Islet precursor cell (in vitro differentiated cells): ENCODE data around the gene KCTD8.
"Not testable (repeated sequence)": the region's sequence is repeated elsewhere in the genome, so short reads cannot be mapped to it uniquely, and the experiment has no call there.

Experiments
- DNase-seq: peaks from one replicate; pipeline ENCODE4 v3.0.0-alpha.2; 2018

Gene KCTD8

GRCh38 chr4:44320833-44321232 is 127.8 kb downstream of the KCTD8 start:
- no peak for DNase-seq

GRCh38 chr4:44319129-44319528 is 129.5 kb downstream of the KCTD8 start:
- DNase-seq, result no peak

- DNase-seq, result no peak
Observed at GRCh38 chr4:44313702-44314101, 134.9 kb downstream of the KCTD8 start.

- DNase-seq, result no peak
Observed at GRCh38 chr4:44287505-44287904, 161.1 kb downstream of the KCTD8 start.

GRCh38 chr4:44279469-44279868 is 169.1 kb downstream of the KCTD8 start:
- no peak for DNase-seq

GRCh38 chr4:44279066-44279465 is 169.5 kb downstream of the KCTD8 start:
- no peak for DNase-seq

- no peak for DNase-seq
Observed at GRCh38 chr4:44257461-44257860, 191.1 kb downstream of the KCTD8 start.

GRCh38 chr4:44256414-44256813 is 192.2 kb downstream of the KCTD8 start:
- DNase-seq, result no peak

- DNase-seq, result no peak
Observed at GRCh38 chr4:44237643-44238042, 211.0 kb downstream of the KCTD8 start.

- no peak for DNase-seq
Observed at GRCh38 chr4:44235897-44236296, 212.7 kb downstream of the KCTD8 start.

- DNase-seq, result no peak
Observed at GRCh38 chr4:44232262-44232661, 216.3 kb downstream of the KCTD8 start.

- no peak for DNase-seq
Observed at GRCh38 chr4:44231006-44231405, 217.6 kb downstream of the KCTD8 start.

- no peak for DNase-seq
Observed at GRCh38 chr4:44228326-44228725, 220.3 kb downstream of the KCTD8 start.

GRCh38 chr4:44221407-44221806 is 227.2 kb downstream of the KCTD8 start:
- no peak for DNase-seq

- peak; percentile 53 for DNase-seq
Observed at GRCh38 chr4:44210750-44211149, 237.9 kb downstream of the KCTD8 start.

- no peak for DNase-seq
Observed at GRCh38 chr4:44196796-44197195, 251.8 kb downstream of the KCTD8 start.

- DNase-seq, result no peak
Observed at GRCh38 chr4:44194365-44194764, 254.2 kb downstream of the KCTD8 start.

- no peak for DNase-seq
Observed at GRCh38 chr4:44186850-44187246, 261.8 kb downstream of the KCTD8 start.

GRCh38 chr4:44186096-44186849 is 262.3 kb downstream of the KCTD8 start:
- DNase-seq, result no peak

- not testable (repeated sequence) for DNase-seq
Observed at GRCh38 chr4:44181491-44182349, 266.9 kb downstream of the KCTD8 start.

GRCh38 chr4:44167766-44168165 is 280.8 kb downstream of the KCTD8 start:
- DNase-seq, result not testable (repeated sequence)

GRCh38 chr4:44165938-44166337 is 282.7 kb downstream of the KCTD8 start:
- no peak for DNase-seq

GRCh38 chr4:44162538-44163270 is 285.9 kb downstream of the KCTD8 start:
- no peak for DNase-seq
